T-cell (primary cell): ENCODE measurements around the gene COPS7A. TPM values are rescaled to one million over a fixed set of nuclear protein-coding genes. Genes with fewer than 3 reads are reported as not detected.

Source experiments
- ATAC-seq, 4 experiments: fragments of 200-7000 bp in 3 of 4; fragments of 150-1000 bp in 1 of 4; cut with Tn5 transposase; replicated peaks in 1 of 4; 1 replicate in 3 of 4; 2 replicates in 1 of 4; pipeline ENCODE4 v1.10.0; 2021; ENCODE audit warnings: moderate library complexity in 3 of 4, mild to moderate bottlenecking in 2 of 4, moderate number of reproducible peaks in 1 of 4
- CTCF ChIA-PET, 2 donors: fragments of 300-600 bp; sonication (Branson Sonifier 250); formaldehyde crosslinking; loops; one replicate each; lab custom pipeline; 2022; ENCODE audit warnings: antibody characterized with exemption in 2 of 2; lab: Charles Lee
- POLR2A ChIA-PET, 2 donors: fragments of 300-600 bp; sonication (Branson Sonifier 250); formaldehyde crosslinking; loops; one replicate each; lab custom pipeline; 2022; ENCODE audit warnings: antibody characterized with exemption in 2 of 2; lab: Charles Lee
- DNase-seq, 35 experiments: peaks; one replicate each; pipeline versions ENCODE4 v3.0.0 to v3.0.0-alpha.2; 2013 to 2023
- H3K27ac ChIP-seq: one replicate; pipeline ENCODE4 v1.5.1; 2013; ENCODE audit warnings: low read length
- H3K27me3 ChIP-seq, 2 experiments: replicated peaks in 1 of 2; 1 replicate in 1 of 2; 2 replicates in 1 of 2; pipeline versions ENCODE4 v1.6.1 to v1.7.0; 2013; ENCODE audit warnings: low read length in 1 of 2, mixed read lengths in 1 of 2; ENCODE audit not compliant: control insufficient read depth in 2 of 2, insufficient read depth in 2 of 2; ENCODE audit errors: extremely low read depth in 1 of 2
- H3K36me3 ChIP-seq, 2 donors: 1 replicate in 1 of 2; 2 replicates in 1 of 2; pipeline versions ENCODE4 v1.6.1 to v1.7.0; 2013; ENCODE audit warnings: low read length in 1 of 2; ENCODE audit not compliant: control insufficient read depth in 2 of 2, insufficient read depth in 1 of 2; ENCODE audit errors: extremely low read depth in 1 of 2
- H3K4me1 ChIP-seq, 2 experiments: 1 replicate in 1 of 2; 2 replicates in 1 of 2; pipeline versions ENCODE4 v1.6.1 to v1.7.0; 2013; ENCODE audit warnings: low read length in 2 of 2, mixed read lengths in 1 of 2; ENCODE audit not compliant: insufficient read depth in 2 of 2, control insufficient read depth in 1 of 2; ENCODE audit errors: extremely low read depth in 1 of 2
- H3K4me3 ChIP-seq, 2 donors: 1 replicate in 1 of 2; 2 replicates in 1 of 2; pipeline versions ENCODE4 v1.5.1 to v1.7.0; 2013; ENCODE audit warnings: mild to moderate bottlenecking in 2 of 2, low read length in 1 of 2, moderate library complexity in 1 of 2; ENCODE audit not compliant: control insufficient read depth in 1 of 2; ENCODE audit errors: extremely low read depth in 1 of 2
- H3K9me3 ChIP-seq: 2 replicates; pipeline ENCODE4 v1.7.0; 2013
- H3K27ac Mint-ChIP-seq, 2 donors: one replicate each; pipeline ENCODE4 v1.8.0; 2020 to 2021; ENCODE audit warnings: mild to moderate bottlenecking in 2 of 2, mixed read lengths in 2 of 2
- H3K27me3 Mint-ChIP-seq, 2 donors: one replicate each; pipeline ENCODE4 v1.8.0; 2021 to 2022; ENCODE audit warnings: mixed read lengths in 2 of 2
- H3K36me3 Mint-ChIP-seq: one replicate; pipeline ENCODE4 v1.8.0; 2021; ENCODE audit warnings: mixed read lengths
- H3K4me1 Mint-ChIP-seq, 3 donors: one replicate each; pipeline ENCODE4 v1.8.0; 2020 to 2022; ENCODE audit warnings: mixed read lengths in 3 of 3, mild to moderate bottlenecking in 1 of 3
- H3K4me3 Mint-ChIP-seq, 3 donors: one replicate each; pipeline ENCODE4 v1.8.0; 2020 to 2022; ENCODE audit warnings: mild to moderate bottlenecking in 3 of 3, mixed read lengths in 3 of 3, moderate library complexity in 3 of 3
- H3K9me3 Mint-ChIP-seq, 3 donors: one replicate each; pipeline ENCODE4 v1.8.0; 2020 to 2022; ENCODE audit warnings: mixed read lengths in 3 of 3
- WGBS: methylation state at CpG from one replicate; pipeline ENCODE4 v1.1.5; 2013; ENCODE audit warnings: missing lambda C conversion rate; ENCODE audit not compliant: insufficient coverage; 5-methylcytosine and 5-hydroxymethylcytosine counted together
- total RNA-seq, 35 experiments: library from RNA in 6 of 35; stranded (reverse) in 6 of 35; fragments of 120-200 nt in 1 of 35; gene quantifications; one replicate each; pipeline versions ENCODE4 v1.2.1 to v1.2.4 and lab custom pipeline; 2013 to 2026

COPS7A gene
- total RNA-seq (10 to 100 TPM; 18.5 to 33.1 (median 31.8) TPM), total RNA-seq (lab: John Stamatoyannopoulos, UW) (12.3 to 45.2 (median 21.4) reads per million in 29 experiments)
- 26.9 TPM for total RNA-seq (2013)

GRCh38 chr12:6723607-6724408 lies at the start of gene COPS7A:
Gene COPS7A, plus strand, starts transcription at chr12:6724046. Its CDS starts 611 bp downstream, at chr12:6724657.
- WGBS, result under 1% methylated on average over 32 of the region's 49 CpGs
- ATAC-seq (peak; percentile 90), DNase-seq (peak; percentile 85 to 96 (median 90))
- Histone ChIP-seq H3K4me3 (peak within 1 kb of the TSS; percentile 58 to 65), H3K9me3 (no peaks in the 10 kb centered on the region), H3K27ac (peak within 1 kb of the TSS; percentile 83), H3K36me3 (peaks cover 5 to 16% of the 10 kb centered on the region in 2 donors), H3K27me3 (no peaks in the 10 kb centered on the region), H3K4me1 (peaks cover 10 to 16% of the 10 kb centered on the region in 2 experiments)
- Mint-ChIP-seq H3K27ac (peak within 1 kb of the TSS; percentile 91 to 99), H3K4me1 (peaks cover 24 to 30% (median 29%) of the 10 kb centered on the region in 3 donors), H3K36me3 (peaks cover 9% of the 10 kb centered on the region), H3K4me3 (peak within 1 kb of the TSS; percentile 84 to 87 (median 84)), H3K27me3 (no peaks in the 10 kb centered on the region), H3K9me3 (no peaks in the 10 kb centered on the region)
- POLR2A ChIA-PET, result interaction anchor here (0.5 to 1.5 kb wide), 8 partner anchors 8 to 389 kb away, joined by 3 to 11 read pairs (median 8); partner anchors contain the start of genes ZNF384 (in 2 of the 2) and MLF2 (in 1 of the 2)
- CTCF ChIA-PET, result interaction anchor here (0.6 to 2.8 kb wide), 15 partner anchors 27 to 294 kb away, joined by 3 to 30 read pairs (median 4); partner anchors contain the start of genes ZNF384 (in 2 of the 2), ENO2 (in 1 of the 2), LPCAT3 (in 1 of the 2) and MLF2 (in 1 of the 2)

GRCh38 chr12:6676962-6677361 lies 46.9 kb upstream of the COPS7A start:
- Histone ChIP-seq H3K36me3 (peaks cover 14 to 86% of the 10 kb centered on the region in 2 donors), H3K27me3 (no peaks in the 10 kb centered on the region), H3K4me1 (no peaks in the 10 kb centered on the region), H3K9me3 (no peaks in the 10 kb centered on the region), H3K4me3 (no peak overlapping the region), H3K27ac (no peak overlapping the region)
- Mint-ChIP-seq H3K4me3 (no peak overlapping the region), H3K27me3 (no peaks in the 10 kb centered on the region), H3K4me1 (peaks cover 0 to 9% (median 4%) of the 10 kb centered on the region in 3 donors), H3K27ac (no peak overlapping the region), H3K9me3 (no peaks in the 10 kb centered on the region), H3K36me3 (peaks cover 72% of the 10 kb centered on the region)
- WGBS, result 98% methylated on average over 5 of the region's 5 CpGs
- POLR2A ChIA-PET, result no interaction called here
- ATAC-seq (no peak), DNase-seq (no peak)
- CTCF ChIA-PET, result no interaction called here

- ChIA-PET POLR2A (interaction anchor here in 1 of 2 donors (0.5 kb wide), 2 partner anchors 57 kb away, joined by 3 to 5 read pairs; no protein-coding TSS in a partner anchor), CTCF (interaction anchor here (0.5 to 1.5 kb wide), 9 partner anchors 10 to 144 kb away, joined by 3 to 12 read pairs (median 3); partner anchors contain the start of gene P3H3 (in 1 of the 2))
- Histone ChIP-seq H3K4me3 (no peak overlapping the region), H3K9me3 (no peaks in the 10 kb centered on the region), H3K27ac (no peak overlapping the region), H3K4me1 (peaks cover 12 to 25% of the 10 kb centered on the region in 2 experiments), H3K36me3 (peaks cover 5 to 21% of the 10 kb centered on the region in 2 donors), H3K27me3 (no peaks in the 10 kb centered on the region)
- Mint-ChIP-seq H3K36me3 (peaks cover 15% of the 10 kb centered on the region), H3K4me1 (peaks cover 55 to 62% (median 59%) of the 10 kb centered on the region in 3 donors), H3K27ac (peak overlapping the region in 1 of 2 donors; percentile 1), H3K4me3 (no peak overlapping the region), H3K9me3 (no peaks in the 10 kb centered on the region), H3K27me3 (no peaks in the 10 kb centered on the region)
- WGBS, result 20% methylated on average over 1 of the region's 6 CpGs
- ATAC-seq, result no peak
- DNase-seq, result peak in 24 of 35 experiments; percentile 10 to 73 (median 32)
These were observed 39.2 kb upstream of the COPS7A start for GRCh38 chr12:6684609-6685008.

- Histone ChIP-seq H3K4me1 (peaks cover 15 to 33% of the 10 kb centered on the region in 2 experiments), H3K27me3 (no peaks in the 10 kb centered on the region)
These were observed 38.0 kb upstream of the COPS7A start for GRCh38 chr12:6685814-6686213.

GRCh38 chr12:6688543-6688998 lies 35.3 kb upstream of the COPS7A start:
- peaks cover 15 to 33% of the 10 kb centered on the region in 2 experiments for H3K4me1 ChIP-seq
- DNase-seq (peak in 30 of 35 experiments; percentile 14 to 62 (median 44)), ATAC-seq (peak; percentile 2 to 7 (median 4))
- no peaks in the 10 kb centered on the region for H3K27me3 ChIP-seq
- POLR2A ChIA-PET, result interaction anchor here (0.6 to 2.0 kb wide), 10 partner anchors 25 to 234 kb away, joined by 3 to 12 read pairs (median 8); partner anchors contain the start of genes LAG3 (in 1 of the 2), LPAR5 (in 1 of the 2) and USP5 (in 1 of the 2)
- peaks cover 56 to 68% (median 64%) of the 10 kb centered on the region in 3 donors for H3K4me1 Mint-ChIP-seq
- peaks cover 7% of the 10 kb centered on the region for H3K36me3 Mint-ChIP-seq
- peak overlapping the region; percentile 95 for H3K27ac ChIP-seq
- H3K36me3 ChIP-seq, result peaks cover 0 to 8% of the 10 kb centered on the region in 2 donors
- H3K9me3 Mint-ChIP-seq, result no peaks in the 10 kb centered on the region
- H3K9me3 ChIP-seq, result no peaks in the 10 kb centered on the region
- no peaks in the 10 kb centered on the region for H3K27me3 Mint-ChIP-seq
- peak overlapping the region; percentile 72 to 75 for H3K4me3 ChIP-seq
- H3K4me3 Mint-ChIP-seq, result peak overlapping the region; percentile 89 to 92 (median 91)
- peak overlapping the region; percentile 93 to 97 for H3K27ac Mint-ChIP-seq
- 0% methylated on average over 6 of the region's 13 CpGs for WGBS
- CTCF ChIA-PET, result interaction anchor here (0.6 to 1.8 kb wide), 11 partner anchors 25 to 219 kb away, joined by 3 to 30 read pairs (median 5); partner anchors contain the start of genes COPS7A (in 2 of the 2), CDCA3 (in 1 of the 2), MLF2 (in 1 of the 2) and USP5 (in 1 of the 2)

More at GRCh38 chr12:6685814-6686213, 38.0 kb upstream of the COPS7A start:
- H3K27me3 Mint-ChIP-seq, result no peaks in the 10 kb centered on the region
- no peak overlapping the region for H3K27ac ChIP-seq
- CTCF ChIA-PET, result interaction anchor here (0.6 to 1.6 kb wide), 4 partner anchors 21 to 68 kb away, joined by 3 to 10 read pairs (median 4); no protein-coding TSS in a partner anchor
- H3K4me3 ChIP-seq, result no peak overlapping the region
- peaks cover 13% of the 10 kb centered on the region for H3K36me3 Mint-ChIP-seq
- DNase-seq, result no peak
- H3K9me3 ChIP-seq, result no peaks in the 10 kb centered on the region
- no peak overlapping the region for H3K27ac Mint-ChIP-seq
- no CpG with 5 or more reads among the region's 3 CpGs for WGBS
- POLR2A ChIA-PET, result interaction anchor here (0.6 to 0.7 kb wide), 2 partner anchors 25 to 534 kb away, joined by 3 to 6 read pairs; no protein-coding TSS in a partner anchor
- no peak overlapping the region for H3K4me3 Mint-ChIP-seq
- peaks cover 0 to 14% of the 10 kb centered on the region in 2 donors for H3K36me3 ChIP-seq
- H3K9me3 Mint-ChIP-seq, result no peaks in the 10 kb centered on the region
- H3K4me1 Mint-ChIP-seq, result peaks cover 66 to 70% (median 66%) of the 10 kb centered on the region in 3 donors
- ATAC-seq, result no peak
